ENCODE measurements around the gene MYBPH. TPM values are rescaled to one million over a fixed set of nuclear protein-coding genes. Genes with fewer than 3 reads are reported as not detected.

Gene MYBPH
- total RNA-seq, 2 donors from 2014 or later, result not detected

DNA sequence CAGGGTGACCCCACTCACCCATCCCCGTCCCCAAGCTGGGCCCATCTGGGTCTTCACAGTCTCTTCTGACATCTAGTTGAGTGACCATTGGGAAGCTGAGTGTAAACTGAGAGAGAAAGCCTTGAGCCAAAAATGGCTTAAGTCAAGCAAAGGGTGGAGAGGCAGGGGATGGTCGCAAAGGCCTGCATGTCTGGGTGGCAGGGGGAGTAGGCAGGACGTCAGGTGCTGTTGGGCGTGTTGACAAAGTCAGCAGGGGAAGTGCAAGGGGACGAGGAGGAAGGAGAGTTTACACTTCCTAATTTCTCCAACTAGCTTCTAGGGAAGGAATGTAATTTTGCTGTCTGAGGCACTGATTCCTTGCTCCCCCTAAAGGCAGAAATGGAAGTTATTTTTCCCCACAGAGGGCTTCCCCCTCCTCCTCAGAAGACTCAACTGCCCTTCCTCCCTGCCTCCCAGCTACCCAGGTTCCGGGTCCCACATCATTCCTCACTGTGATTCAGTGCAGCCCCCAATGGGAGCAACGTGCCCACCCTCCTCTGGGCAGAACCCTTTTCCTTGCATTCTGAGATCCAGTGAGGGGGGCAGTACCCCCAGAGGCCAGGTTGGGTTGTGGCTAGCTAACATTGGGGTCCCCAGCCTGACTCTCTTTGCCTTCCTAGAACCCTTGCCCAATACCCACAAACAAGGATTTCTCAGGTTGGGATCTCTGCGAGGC is 49.3 kb downstream of the MYBPH start:
- intact Hi-C loops (cut with DNase I), result loop anchor here in 1 of 2 donors (5.0 kb wide), 1 partner anchor 1699 kb away; no protein-coding TSS in a partner anchor
- no peak for DNase-seq (ENCODE audit: low spot score)

DNA sequence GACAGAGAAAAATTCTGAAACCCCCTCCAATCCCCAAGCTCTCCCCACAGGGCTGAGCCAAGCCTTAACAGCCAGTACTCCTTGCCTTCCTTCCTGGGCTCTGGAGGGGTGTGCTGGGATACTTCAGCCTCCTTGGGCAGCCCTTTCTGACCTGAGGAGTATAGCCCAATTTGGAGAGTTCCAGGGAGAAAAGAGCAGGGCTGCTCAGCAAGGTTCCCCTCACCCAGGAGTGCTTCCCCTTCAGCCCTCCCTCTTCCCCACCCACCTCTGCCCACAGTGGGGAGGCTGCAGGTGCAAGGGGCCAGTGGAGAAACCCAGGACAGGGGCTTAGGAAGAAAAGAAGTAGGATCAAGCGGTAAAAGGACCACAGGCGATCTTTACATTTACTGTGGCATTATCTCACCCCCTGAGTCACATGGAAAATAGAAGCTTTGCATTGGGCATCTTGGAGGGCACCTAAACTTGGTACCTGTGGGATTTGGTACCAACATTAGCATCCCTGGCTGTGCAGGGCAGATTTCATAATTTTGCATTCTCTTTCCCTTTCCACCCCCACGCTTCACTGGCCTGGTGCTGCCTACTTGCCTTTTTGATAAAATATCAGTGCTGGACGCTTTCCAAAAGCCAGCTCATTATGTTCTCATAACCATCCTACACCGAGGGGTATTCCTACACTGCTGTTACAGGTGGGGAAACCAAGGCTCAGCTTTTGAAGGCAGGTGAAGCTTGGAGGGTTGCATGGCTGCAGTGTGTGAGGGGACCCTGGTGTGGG is 50.9 kb downstream of the MYBPH start:
- intact Hi-C loops (cut with DNase I), result loop anchor here in 1 of 2 donors (5.0 kb wide), 1 partner anchor 1697 kb away; no protein-coding TSS in a partner anchor
- DNase-seq (ENCODE audit: low spot score), result no peak

DNA sequence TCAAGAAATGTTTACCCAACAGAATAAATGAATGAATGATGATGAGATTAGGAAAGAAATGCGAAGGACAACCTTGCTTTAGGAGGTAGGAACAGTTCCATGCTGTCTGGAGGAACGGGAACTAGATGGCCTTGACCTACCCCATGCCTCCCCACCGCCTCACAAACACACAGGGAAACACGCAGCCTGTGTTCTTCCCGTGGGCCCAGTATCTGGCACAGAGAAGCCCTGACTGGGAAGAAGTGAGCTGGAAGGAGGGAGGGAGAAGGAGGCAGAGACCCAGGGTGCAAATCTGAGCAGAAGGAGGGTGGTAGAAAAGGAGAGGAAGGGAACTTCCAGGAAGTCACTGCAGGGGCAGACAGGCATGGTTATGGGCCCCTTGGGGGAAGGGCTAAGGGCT is 51.6 kb downstream of the MYBPH start:
- intact Hi-C loops (cut with DNase I), result no loop called here
- no peak for DNase-seq (ENCODE audit: low spot score)

DNA sequence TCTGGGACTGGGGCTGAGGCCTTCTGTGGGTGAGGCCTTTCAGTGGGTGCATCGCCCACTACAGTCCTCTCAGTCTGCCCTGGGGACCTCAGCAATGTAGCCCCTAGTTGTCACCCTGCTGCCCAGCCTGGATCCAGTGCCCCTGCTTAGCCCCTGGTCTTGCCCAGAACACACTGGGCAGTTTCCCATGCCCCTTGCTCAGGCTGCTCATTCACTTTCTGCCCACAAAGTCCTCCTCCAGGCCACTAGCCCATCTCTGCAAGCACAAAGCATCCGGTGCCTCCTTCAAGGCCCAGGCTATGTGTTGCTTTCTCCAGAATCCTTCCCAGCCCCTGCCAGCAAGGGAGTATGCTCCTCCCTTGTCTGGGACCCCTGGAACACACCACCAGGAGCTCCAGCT is 53.5 kb downstream of the MYBPH start:
- intact Hi-C loops (cut with DNase I), result no loop called here
- DNase-seq (ENCODE audit: low spot score), result no peak

DNA sequence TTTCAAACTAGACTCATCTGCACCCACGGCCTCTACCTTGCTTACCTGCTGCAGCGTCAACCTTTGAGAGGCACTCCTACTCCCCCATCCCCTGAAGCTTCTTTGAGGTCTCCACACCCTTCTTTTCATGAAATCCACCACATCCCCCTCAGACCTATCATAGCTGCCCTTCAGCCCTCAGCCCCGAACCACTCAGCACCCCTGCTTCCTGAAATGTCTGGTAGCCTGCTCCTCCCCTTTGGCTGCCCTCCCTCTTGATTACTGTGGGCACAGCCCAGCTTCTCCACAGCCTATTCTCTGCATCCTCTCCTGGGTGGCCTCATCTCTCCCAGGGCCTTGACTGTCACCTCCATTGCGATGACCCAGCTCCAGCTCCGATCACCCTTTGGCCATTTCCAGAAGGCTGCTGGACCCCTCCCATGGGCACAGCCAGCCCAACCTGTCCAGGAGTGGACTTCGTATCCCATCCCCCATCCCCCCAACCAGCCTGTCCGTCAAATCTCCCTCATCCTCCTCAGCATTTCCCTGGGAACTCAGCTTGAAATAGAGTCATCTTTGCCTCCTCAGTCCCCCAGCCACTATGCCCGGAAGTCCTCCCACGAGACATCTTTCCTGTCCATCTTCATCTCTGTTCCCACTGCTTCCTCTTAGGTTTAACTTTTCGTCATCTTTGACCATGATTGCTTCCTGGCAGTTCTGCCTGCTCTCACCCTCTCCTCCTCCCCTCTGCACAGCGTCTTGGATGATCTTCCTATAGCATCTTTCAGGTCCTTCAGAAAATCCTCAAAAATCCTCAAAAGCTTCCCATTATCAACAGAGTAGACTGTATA is 54.2 kb downstream of the MYBPH start:
- no peak for DNase-seq (ENCODE audit: low spot score)
- intact Hi-C loops (cut with DNase I), result no loop called here

DNA sequence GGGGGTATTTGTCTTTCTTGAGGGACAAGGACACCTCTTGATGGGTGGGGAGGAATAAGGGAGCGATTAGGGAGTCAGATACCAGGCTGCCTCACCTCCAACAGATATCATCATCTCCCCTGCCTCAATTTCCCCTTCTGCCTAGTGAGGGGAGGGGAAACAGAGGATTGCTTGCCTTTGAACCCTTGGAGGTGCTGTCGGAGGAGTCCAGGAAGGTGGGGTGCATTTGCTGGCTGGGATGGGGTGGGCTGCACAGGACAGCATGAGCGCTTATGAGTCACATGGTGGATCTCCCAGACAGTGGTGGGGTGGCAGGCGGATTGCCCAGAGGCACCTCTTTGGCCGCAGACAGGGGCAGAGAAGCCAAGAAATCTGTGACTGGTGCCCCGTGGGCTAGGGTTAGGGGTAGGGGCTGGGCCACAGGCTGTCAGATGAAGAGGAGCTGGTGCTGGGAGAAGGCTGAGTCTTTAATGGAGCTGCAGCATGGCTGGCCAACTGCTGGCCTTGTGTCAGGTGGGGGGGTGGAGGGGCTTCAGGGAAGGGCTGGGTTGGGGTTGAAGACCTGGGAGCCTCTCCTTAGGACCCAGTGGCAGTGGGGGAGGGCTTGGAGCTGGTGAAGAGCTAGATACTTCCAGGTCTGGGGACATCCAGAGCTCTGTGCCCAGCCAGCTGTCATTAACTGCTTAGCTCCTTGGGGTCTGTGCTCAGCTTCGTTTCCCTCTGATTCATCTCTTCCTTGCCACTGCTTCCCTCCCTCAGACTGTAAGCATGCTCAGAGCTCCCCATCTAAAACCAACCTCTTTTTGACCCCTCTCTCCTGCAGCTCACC is 55.1 kb downstream of the MYBPH start:
- no peak for DNase-seq (ENCODE audit: low spot score)
- intact Hi-C loops (cut with DNase I), result no loop called here

Other genes starting within 250 kb of the MYBPH start
- 10 to 100 TPM; 16.9 to 17.3 TPM for gene KLHL12, start 248.6 kb downstream of the MYBPH start, total RNA-seq
- 10 to 100 TPM; 53.4 to 62.5 TPM for gene ADIPOR1, start 217.5 kb downstream of the MYBPH start, total RNA-seq
- gene CYB5R1, start 208.6 kb downstream of the MYBPH start, total RNA-seq, result 10 to 100 TPM; 42.1 to 45.8 TPM
- gene TMEM183A, start 168.5 kb downstream of the MYBPH start, total RNA-seq, result 10 to 100 TPM; 40.8 to 43.5 TPM
- 1 to 10 TPM; 2.0 to 3.1 TPM for gene PPFIA4, start 149.3 kb downstream of the MYBPH start, total RNA-seq
- not detected for gene MYOG, start 89.8 kb downstream of the MYBPH start, total RNA-seq
- 1 to 10 TPM in 1 of 2 donors, under 1 TPM in 1; 0.32 to 1.3 TPM for gene ADORA1, start 48.1 kb downstream of the MYBPH start, total RNA-seq
- gene CHI3L1, start 10.9 kb upstream of the MYBPH start, total RNA-seq, result 10 to 100 TPM; 26.7 to 30.3 TPM
- under 1 TPM; 0.14 to 0.33 TPM for gene CHIT1, start 53.8 kb upstream of the MYBPH start, total RNA-seq
- 100 to 1,000 TPM in 1 of 2 donors, 10 to 100 TPM in 1; 64.7 to 153 TPM for gene BTG2, start 129.7 kb upstream of the MYBPH start, total RNA-seq
- gene FMOD, start 175.3 kb upstream of the MYBPH start, total RNA-seq, result 100 to 1,000 TPM; 102 to 216 TPM

Data from posterior vena cava (tissue), 2 donors.